ENCODE results near the gene PCDHGA3. TPM values are rescaled to one million over a fixed set of nuclear protein-coding genes. Genes with fewer than 3 reads are reported as not detected.
A peak's percentile ranks its signal among the peaks of the same experiment; 100 is the strongest.
"Not testable (repeated sequence)": the region's sequence is repeated elsewhere in the genome, so short reads cannot be mapped to it uniquely, and the experiment has no call there.

PCDHGA3 gene
- total RNA-seq, 1 donor from 2014 or later, result 1.8 TPM

- Histone ChIP-seq H3K27me3 (ENCODE audit: low read depth) (peaks cover 6% of the 10 kb centered on the region), H3K4me1 (no peaks in the 10 kb centered on the region), H3K9me3 (peaks cover 59% of the 10 kb centered on the region), H3K4me3 (peak overlapping the region; percentile 22), H3K27ac (no peak overlapping the region), H3K36me3 (no peaks in the 10 kb centered on the region)
- intact Hi-C loops (cut with DNase I), result no loop called here
- no peak for ATAC-seq
- no peak for DNase-seq
- no peak for TF ChIP-seq CTCF (IDR thresholded peaks at IDR 0.05)
Measured at GRCh38 chr5:141343953-141344463, 379 bp downstream of the PCDHGA3 start.

DNA sequence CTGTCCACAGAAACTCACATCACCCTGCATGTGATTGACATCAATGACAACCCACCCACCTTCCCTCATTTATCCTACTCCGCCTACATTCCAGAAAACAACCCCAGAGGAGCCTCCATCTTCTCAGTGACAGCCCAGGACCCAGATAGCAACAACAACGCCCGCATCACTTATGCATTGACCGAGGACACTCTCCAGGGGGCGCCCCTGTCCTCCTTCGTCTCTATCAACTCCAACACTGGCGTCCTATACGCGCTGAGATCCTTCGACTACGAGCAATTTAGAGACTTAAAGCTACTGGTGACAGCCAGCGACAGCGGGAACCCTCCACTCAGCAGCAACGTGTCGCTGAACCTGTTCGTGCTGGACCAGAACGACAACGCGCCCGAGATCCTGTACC, 1.7 kb downstream of the PCDHGA3 start:
- Histone ChIP-seq H3K27ac (no peak overlapping the region), H3K9me3 (peaks cover 56% of the 10 kb centered on the region), H3K27me3 (ENCODE audit: low read depth) (peaks cover 7% of the 10 kb centered on the region), H3K36me3 (no peaks in the 10 kb centered on the region), H3K4me3 (no peak overlapping the region), H3K4me1 (no peaks in the 10 kb centered on the region)
- intact Hi-C loops (cut with DNase I), result no loop called here
- no peak for ATAC-seq
- no peak for TF ChIP-seq CTCF (IDR thresholded peaks at IDR 0.05)
- no peak for DNase-seq

DNA sequence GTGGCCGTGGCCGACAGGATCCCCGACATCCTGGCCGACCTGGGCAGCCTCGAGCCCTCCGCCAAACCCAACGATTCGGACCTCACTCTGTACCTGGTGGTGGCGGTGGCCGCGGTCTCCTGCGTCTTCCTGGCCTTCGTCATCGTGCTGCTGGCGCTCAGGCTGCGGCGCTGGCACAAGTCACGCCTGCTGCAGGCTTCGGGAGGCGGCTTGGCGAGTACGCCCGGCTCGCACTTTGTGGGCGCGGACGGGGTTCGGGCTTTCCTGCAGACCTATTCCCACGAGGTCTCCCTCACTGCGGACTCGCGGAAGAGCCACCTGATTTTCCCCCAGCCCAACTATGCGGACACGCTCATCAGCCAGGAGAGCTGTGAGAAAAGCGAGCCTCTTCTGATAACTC, 2.4 kb downstream of the PCDHGA3 start:
- ATAC-seq; intact Hi-C loops (cut with DNase I); H3K27me3 ChIP-seq (ENCODE audit: low read depth); DNase-seq; H3K27ac ChIP-seq; H3K4me1 ChIP-seq; H3K36me3 ChIP-seq; H3K4me3 ChIP-seq: not testable (repeated sequence)
- peaks cover 58% of the 10 kb centered on the region for H3K9me3 ChIP-seq

DNA sequence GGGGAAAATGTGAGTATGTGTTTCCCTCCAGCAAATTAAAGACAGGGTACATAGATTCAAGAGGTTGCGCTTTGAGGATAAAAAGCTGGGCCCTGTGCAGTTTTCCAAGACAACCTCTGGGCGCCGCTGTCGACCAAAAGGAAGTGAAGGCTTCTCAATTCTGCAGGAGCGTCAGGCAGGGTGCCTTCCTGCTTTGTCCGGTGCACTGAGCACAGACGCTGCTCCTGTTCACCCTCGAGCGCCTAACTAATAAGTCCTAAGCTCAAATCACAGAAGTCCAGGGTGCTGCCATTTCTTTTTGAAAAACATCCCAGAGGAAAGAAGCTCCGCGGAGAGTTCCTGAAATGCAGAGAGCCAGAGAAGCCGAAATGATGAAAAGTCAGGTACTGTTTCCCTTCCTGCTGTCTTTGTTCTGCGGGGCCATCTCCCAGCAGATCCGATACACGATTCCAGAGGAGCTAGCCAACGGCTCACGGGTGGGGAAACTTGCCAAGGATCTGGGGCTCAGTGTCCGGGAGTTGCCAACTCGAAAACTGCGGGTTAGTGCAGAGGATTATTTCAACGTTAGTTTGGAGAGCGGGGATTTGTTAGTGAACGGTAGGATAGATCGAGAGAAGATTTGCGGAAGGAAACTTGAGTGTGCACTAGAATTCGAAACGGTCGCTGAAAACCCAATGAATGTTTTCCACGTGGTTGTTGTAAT, 6.4 kb downstream of the PCDHGA3 start, which contains the start of gene PCDHGB1:
Gene PCDHGB1, plus strand, starts transcription at position 183 of the 703 bp plus-strand sequence. Its CDS starts 162 bp downstream, at position 345.
- Histone ChIP-seq H3K27me3 (ENCODE audit: low read depth) (peaks cover 22% of the 10 kb centered on the region), H3K27ac (no peak within 1 kb of the TSS), H3K9me3 (peaks cover 51% of the 10 kb centered on the region), H3K4me1 (no peaks in the 10 kb centered on the region), H3K36me3 (no peaks in the 10 kb centered on the region), H3K4me3 (peak within 1 kb of the TSS; percentile 23)
- DNase-seq, result no peak
- TF ChIP-seq CTCF (IDR thresholded peaks at IDR 0.05), result peak; percentile 36
- intact Hi-C loops (cut with DNase I), result no loop called here
- ATAC-seq, result peak in 1 of 2 donors; percentile 44

DNA sequence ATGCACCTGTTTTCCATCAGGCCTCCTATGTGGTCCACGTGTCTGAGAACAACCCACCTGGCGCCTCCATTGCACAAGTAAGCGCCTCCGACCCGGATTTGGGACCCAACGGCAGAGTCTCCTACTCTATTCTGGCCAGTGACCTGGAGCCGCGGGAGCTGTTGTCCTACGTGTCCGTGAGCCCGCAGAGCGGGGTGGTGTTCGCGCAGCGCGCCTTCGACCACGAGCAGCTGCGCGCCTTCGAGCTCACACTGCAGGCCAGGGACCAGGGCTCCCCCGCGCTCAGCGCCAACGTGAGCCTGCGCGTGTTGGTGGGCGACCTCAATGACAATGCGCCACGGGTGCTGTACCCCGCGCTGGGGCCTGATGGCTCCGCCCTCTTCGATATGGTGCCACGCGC, 8.0 kb downstream of the PCDHGA3 start:
- no peak overlapping the region for H3K4me3 ChIP-seq
- no peak for TF ChIP-seq CTCF (IDR thresholded peaks at IDR 0.05)

GRCh38 chr5:141354900-141355469, 11.4 kb downstream of the PCDHGA3 start, which contains the start of gene PCDHGA4:
Gene PCDHGA4, plus strand, starts transcription at chr5:141355021. Its CDS starts 87 bp downstream, at chr5:141355108.
- no peak within 1 kb of the TSS for H3K27ac ChIP-seq
- ATAC-seq (no peak), DNase-seq (no peak)
- peaks cover 18% of the 10 kb centered on the region for H3K27me3 ChIP-seq (ENCODE audit: low read depth)
- H3K4me1 ChIP-seq, result no peaks in the 10 kb centered on the region
- intact Hi-C loops (cut with DNase I), result no loop called here
- peak; percentile 40 for TF ChIP-seq CTCF (IDR thresholded peaks at IDR 0.05)
- peak within 1 kb of the TSS; percentile 39 for H3K4me3 ChIP-seq
- no peaks in the 10 kb centered on the region for H3K36me3 ChIP-seq
- H3K9me3 ChIP-seq, result peaks cover 60% of the 10 kb centered on the region

More for the DNA sequence above, 8.0 kb downstream of the PCDHGA3 start:
- Histone ChIP-seq H3K36me3 (no peaks in the 10 kb centered on the region), H3K9me3 (peaks cover 57% of the 10 kb centered on the region), H3K4me1 (no peaks in the 10 kb centered on the region), H3K27me3 (ENCODE audit: low read depth) (peaks cover 22% of the 10 kb centered on the region), H3K27ac (no peak overlapping the region)
- ATAC-seq (no peak), DNase-seq (no peak)
- intact Hi-C loops (cut with DNase I), result no loop called here

Measured in lower lobe of right lung (tissue), 2 donors.